Stimulated activated CD8-positive, alpha-beta memory T cell treated with anti-CD3 and anti-CD28 coated beads, Interleukin-7, amount 100 ng/mL, for 4 hours (primary cell): ENCODE data around the gene URAD.
"Not testable (repeated sequence)": the region's sequence is repeated elsewhere in the genome, so short reads cannot be mapped to it uniquely, and the experiment has no call there.

Experiments used
- DNase-seq, 2 donors: peaks; one replicate each; pipeline ENCODE4 v3.0.0-alpha.2; 2020; ENCODE audit warnings: low read depth in 2 of 2

Gene URAD, protein sequence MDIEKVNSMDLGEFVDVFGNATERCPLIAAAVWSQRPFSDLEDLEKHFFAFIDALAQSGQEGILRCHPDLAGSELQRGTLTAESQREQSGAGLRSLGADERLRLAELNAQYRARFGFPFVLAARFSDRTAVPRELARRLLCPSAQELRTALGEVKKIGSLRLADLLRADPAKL

DNA sequence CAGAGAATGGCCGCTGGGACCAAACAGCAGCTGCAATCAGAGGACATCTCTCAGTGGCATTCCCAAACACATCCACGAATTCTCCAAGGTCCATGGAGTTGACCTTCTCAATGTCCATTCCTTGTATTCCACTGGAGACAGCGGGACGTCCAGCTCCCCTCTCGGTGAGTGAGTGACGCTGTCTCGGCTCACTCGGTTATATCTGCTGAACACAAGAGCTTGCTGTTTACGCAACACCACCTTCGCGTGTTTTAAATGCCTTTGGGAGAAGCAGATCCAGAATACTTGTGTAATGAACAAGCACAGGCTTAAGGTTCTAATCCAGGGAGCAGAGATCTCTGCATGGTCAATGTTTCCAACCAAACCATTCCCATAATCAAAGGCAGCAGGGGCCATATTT is at the start of gene URAD:
Gene URAD (minus strand): TSS at position 174 of the 400 bp plus-strand sequence. CDS start 56 bp downstream, at position 118.
- no peak for DNase-seq

DNA sequence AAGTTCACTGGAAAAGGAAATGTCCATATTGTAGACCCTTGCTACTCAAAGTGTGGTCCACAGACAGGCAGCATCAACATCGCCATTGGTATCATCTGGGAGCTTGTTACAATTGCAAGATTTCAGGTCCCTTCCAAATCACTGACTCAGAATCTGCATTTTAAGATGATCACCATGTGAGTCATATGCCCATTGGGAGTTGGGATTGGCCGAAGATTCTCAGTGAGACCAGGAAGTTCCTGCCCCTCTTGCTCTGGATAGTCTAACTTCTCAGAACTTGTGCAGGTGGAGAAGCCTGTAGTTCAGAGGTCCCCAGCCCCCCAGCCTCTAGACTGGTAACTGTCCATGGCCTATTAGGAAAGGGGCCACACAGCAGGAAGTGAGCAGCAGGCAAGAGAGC is 48.9 kb upstream of the URAD start:
- DNase-seq, result no peak

DNA sequence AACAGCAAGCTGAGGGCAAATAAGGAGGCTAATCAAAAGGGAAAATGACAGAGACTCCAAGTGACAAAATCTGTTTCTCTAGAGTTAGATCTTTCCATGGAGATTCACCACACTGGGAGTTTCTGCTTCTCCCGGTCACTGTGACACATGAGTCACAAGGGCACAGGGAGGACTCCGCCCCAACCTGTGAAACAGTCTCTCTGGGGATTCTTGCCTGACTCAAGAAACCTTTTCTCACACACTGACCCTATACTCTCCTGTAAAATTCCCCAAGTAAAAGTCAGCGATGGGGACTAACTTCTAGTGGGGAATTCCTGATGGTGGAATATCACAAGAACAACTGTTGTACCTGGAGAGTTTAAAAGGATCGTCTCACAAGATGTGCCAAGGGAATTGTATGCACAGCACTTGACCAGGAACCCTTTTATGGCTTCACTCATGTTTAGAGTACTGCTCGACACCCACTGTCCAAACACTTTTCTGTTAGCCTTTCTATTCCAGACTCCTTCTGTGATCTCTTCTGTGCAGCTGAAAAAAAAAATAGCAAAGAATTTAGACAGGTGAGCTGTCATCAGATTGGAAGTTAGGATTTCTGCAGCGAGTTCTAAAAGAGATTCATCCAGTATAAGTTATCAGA is 46.8 kb upstream of the URAD start:
- DNase-seq, result no peak

DNA sequence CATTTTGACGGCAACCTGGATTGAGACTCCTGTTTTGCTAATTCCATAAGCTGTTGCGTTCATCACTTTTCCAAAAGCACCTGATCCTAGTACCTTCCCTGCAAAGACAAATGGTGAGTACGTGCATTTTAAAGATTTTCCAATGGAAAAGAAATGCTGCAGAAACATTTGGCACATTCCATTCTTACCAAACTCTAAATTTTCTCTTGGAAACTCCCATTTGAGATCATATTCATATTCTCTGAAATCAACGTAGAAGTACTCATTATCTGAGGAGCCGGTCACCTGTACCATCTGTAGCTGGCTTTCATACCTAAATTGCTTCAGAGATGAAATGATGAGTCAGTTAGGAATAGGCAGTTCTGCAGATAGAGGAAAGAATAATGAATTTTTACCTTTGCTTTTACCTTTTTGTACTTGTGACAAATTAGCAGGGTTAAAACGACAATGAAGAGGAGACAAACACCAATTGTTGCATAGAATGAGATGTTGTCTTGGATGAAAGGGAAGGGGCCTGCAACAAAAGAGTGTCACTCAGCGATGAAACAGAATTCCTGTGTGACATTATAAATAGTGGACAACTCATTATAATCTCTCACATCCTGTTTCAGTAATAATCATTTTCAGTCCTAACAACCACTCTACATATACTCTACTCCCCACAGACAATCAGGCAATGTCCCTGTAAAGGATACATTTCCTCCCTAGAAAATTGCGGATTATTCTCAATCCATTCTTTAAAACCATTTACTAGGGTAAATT is 45.6 kb upstream of the URAD start:
- DNase-seq, result no peak

DNA sequence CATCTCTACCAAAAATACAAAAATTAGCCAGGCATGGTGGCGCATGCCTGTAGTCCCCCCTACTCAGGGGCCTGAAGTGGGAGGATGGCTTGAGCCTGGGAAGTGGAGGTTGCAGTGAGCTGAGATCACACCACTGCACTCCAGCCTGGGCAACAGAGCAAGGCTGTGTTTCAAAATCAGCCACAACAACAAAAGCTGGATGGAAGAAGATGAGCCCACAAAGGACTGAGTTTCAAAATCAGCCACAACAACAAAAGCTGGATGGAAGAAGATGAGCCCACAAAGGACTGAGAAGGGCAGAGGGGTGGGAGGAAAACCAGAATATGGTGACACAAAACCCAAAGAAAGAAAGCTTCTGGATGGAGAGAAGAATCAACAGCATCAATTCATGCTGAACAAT is 43.9 kb upstream of the URAD start:
- not testable (repeated sequence) for DNase-seq

DNA sequence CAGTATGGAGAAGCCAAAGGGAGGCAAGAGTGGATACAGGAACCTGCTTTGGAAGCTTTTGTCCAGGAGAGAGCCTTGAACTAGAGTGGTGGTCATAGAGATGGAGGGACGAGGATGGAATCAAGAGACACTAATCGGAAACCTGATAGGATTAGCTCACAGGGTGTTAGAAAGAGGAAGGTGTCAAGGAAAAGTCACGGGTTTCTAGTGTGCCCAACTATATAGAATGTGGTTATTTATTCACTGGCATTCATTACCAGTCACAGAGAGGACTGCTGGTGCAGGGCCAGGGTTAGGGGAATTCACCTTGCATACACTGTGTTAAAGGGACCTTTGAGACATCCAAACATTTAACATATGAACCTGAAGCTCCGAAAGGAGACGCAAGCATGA is 43.4 kb upstream of the URAD start:
- DNase-seq, result no peak

DNA sequence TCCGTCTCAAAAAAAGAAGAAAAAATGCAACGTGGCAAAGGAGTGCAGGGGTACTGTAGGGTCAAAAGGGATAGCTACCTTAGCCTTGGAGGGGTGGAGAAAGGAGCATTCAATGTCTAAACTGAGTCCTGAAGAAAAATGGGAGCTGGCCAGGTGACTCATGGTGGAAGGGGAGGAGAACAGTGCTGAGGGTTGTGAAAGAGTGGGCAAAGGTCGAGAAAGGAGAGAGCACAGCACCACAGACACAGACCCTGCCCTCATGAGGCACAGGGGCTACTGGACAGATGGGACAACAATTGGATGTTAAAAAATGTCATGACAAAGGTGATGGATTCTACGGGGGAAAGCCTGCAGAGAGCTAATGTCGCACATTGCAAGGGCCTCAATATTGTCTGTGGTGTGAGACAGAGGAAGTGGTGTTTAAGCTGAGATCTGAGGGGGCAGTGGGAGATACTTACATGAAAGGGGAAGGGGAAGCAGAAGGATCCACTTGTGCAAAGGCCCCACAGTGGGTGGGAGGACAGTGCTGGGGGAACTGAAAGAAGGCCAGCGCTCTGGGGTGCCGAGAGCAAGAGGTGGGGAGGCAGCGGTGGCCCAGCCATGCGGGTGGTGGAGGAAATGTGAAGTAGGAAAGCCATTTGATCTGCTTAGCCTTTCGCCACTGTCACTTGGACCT is 42.9 kb upstream of the URAD start:
- no peak for DNase-seq

DNA sequence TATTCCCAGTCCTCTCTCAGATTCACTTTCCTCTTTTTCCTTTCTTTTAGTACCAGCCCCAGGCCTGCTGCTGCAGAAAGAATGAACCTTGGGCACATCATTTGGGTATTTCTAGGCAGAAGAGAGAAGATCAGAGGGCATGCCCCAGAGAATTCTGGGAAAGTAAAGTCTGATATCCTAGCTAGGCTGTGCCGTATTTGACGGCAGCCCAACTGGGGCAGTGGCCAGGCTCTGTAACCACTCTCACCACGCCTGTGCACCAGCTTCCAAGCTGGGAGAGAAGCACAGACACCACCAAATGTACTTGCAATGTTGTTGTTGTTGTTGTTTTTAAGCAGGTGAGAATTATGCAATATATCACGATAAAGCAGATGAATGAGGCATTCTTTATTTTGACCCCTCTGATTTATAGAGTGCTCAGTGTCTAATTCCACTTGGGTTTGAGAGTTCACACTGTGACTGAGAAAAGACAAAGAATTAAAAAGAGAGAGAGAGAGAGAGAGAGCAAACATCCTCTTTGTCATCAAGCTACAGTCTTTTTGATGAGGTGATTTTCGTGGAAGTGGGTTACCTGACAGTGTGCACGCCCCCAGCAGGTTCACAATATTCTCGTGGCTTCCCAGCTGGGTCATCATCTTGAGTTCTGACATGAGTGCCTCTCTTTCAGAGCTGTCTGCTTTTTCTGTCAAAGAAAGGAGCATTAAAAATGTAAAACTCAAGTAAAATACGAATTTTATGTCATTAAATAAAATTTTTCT is 39.3 kb upstream of the URAD start:
- no peak for DNase-seq

DNA sequence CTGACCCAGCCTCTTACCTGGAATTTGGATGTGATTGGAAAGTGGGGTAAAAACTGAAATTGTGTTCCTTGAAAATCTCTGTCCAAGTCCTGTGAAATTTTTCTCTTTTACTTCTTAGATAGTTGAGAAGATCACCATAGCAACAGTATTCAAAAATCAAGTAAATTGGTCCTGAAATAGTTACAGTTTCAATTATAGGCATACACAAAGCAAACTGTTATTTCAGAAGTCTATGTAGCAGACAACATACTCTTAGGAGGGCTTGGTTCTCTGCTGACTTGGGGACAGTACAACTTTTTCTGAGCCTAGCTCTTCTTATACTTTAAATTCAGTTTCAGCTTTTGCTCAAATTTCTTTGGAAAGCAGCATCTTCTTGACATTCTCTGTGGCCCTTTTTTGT is 38.6 kb upstream of the URAD start:
- no peak for DNase-seq

DNA sequence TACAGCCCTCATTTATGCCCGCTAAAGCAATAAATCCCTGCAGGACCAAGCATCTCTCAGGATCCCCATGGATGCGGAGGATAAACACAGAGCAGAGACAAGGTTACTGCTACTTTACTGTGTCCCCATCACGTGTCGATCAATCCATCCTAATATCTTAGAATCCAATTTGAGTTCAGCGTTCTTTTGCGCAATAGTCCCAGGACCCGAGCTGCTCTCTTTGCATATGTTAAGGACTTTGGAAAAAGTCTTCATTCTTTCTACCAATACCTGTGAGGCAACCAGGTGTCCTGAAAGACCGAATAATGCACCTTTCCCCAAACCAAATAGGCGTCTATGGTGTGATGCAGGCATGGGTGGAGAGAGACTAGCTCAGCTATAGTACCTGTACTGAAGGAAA is 38.0 kb upstream of the URAD start:
- DNase-seq, result no peak

DNA sequence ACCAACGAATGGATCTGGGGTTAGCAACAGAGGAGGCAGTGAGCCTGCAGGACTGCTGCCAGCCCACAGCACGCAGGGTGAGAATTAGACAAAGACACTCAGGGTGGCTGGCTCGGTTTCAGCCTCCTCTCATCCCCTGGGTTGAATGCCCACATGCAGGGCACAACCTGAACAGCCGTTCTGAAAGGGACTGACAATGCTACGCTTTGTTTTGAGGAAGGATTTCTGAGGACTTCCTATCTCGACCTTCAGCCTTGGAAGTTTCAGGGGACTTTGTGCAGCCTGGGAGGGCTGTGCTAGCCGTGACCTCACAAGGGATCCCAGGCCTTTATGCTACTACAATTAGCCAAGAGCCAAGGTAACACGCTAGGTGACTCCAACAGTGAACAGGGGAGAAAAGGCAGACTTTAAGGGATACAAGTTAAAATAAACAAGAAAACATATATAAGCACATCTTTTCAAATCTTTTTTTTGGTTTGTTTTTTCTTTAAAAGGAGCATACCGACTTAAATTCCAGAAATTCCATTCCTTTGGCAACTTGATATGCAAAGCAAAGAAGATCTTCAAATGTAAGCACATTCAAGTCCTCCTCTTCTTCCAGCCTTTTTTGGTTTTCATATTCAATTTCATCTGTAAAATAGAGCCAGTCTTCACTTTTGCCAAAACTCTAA is 34.5 kb upstream of the URAD start:
- no peak for DNase-seq

DNA sequence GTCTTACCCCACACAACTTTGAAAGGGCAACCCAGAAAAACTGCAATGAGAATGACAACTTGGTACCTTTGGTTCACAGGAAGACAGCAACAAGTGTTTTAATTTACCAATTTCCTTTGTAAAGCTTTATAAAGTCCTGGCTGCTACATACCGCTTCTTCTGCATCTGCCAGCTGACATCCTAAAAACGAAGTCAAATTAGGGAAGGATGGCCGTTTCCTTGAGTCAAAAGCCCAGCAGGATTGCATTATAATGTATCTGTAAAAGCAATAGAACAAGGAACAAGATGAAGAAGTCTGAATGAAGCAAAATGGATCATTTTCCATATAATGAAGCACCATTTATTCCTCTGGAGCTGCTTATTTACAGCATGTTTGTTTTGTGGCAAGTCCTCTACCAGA is 25.8 kb upstream of the URAD start:
- DNase-seq, result no peak

DNA sequence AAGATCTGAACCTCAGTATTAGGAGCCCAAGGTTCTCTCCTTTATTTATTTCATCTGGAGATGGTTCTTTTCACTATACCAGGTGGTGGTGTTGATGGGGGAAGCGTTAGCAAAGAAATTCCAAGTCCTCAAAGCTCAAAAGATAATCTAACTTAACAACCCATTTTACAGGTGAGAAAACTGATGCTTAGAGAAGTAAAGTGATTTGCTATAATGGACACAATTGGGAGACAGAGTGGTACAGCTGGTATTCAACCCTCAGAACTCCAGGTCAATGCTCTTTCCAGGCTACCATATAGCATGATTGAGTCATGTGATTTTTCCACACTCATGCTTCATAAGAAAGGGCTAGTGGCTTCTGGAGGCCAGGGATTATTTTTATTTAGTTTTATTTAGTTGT is 25.0 kb upstream of the URAD start:
- no peak for DNase-seq

DNA sequence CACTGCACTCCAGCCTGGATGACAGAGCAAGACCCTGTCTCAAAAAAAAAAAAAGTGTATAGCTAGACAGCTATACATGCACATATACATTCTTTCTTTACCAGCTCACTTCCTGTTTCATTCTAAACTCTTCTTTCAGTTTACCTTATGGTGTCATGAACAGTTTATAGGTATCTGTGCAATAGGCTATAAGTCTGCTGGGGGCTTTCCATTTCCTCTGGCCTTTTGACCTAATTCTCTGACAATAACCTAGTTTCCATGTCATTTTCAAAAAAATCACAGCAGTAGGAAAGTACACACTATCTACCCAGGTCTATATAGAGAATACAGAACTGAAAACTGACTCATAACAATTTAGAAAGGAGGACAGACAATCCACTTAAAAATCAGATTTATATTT is 24.4 kb upstream of the URAD start:
- DNase-seq, result no peak

DNA sequence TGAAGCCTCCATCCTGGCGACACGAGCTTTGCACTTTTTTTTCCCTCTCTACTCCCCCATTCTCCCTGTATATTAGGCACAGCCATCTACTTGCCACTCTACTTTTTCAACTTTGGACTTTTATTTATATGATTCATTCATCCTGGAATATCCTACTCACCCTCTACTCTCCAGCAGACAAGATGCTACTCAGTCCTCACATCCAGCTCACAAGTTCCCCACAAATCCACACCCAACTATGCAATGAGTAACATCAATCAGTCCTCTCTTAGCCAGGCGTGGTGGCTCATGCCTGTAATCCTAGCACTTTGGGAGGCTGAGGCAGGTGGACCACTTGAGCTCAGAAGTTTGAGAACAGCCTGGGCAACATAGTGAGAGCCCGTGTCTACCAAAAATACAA is 23.9 kb upstream of the URAD start:
- no peak for DNase-seq

DNA sequence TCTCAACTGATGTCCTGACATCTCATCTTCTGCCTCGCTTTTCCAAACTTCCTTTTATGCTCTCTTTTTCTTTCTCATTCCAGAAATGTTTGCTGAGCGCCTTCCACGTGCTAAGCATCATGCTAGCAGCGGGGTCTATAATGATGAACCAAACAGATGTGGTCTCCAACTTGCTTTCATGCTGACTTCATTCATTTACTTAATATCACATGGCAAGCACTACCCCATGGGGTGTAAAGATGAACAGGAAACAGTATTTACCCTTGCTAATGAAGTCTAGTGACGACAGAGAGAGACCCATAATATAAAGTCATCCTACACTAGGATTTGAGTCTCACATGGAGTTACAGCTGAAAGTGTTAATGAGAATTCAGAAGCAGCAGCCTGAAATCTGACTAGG is 21.6 kb upstream of the URAD start:
- DNase-seq, result no peak

DNA sequence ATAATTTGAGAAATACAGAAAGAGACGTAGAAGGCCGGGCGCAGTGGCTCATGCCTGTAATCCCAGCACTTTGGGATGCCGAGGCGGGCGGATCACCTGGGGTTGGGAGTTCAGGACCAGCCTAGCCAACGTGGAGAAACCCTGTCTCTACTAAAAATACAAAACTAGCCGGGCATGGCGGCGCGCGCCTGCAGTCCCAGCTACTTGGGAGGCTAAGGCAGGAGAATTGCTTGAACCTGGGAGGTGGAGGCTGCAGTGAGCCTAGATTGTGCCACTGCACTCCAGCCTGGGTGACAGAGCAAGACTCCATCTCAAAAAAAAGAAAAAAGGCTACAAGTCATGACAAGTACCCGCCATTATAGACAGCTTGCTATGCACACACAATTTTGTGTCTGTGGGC is 16.5 kb upstream of the URAD start:
- DNase-seq, result not testable (repeated sequence)

DNA sequence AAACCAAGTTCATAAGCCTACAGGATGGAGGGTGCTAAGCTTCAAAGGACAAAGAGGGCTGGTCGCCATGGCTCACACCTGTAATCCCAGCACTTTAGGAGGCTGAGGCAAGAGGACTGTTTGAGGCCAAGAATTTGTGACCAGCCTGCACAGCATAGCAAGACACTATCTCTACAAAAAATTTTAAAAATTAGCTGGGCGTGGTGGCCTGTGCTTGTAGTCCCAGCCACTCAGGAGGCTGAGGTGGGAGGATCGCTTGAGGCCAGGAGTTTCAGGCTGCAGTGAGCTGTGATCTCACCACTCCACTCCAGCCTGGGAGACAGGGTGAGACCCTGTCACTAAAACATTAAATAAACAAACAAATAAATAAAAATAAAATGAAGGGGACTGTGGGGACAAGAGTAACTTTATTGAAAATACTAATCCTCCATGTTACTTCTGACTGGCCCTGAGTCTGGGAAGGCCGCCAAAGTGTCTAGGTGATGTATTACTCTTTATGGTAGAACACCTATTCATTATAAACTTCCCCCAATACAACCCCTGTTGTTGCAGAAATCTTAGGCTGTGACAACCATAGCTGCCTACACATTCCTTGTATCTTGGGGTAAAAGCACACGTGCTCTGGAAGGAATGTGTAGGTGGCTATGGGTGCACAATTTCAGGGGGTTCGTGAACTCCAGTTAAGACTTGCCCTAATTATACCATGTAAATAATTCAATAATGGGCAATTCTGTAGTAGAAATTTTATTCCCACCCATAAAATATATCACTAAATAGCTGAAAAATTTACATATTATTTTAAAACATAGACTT is 14.6 kb upstream of the URAD start:
- DNase-seq, result no peak

DNA sequence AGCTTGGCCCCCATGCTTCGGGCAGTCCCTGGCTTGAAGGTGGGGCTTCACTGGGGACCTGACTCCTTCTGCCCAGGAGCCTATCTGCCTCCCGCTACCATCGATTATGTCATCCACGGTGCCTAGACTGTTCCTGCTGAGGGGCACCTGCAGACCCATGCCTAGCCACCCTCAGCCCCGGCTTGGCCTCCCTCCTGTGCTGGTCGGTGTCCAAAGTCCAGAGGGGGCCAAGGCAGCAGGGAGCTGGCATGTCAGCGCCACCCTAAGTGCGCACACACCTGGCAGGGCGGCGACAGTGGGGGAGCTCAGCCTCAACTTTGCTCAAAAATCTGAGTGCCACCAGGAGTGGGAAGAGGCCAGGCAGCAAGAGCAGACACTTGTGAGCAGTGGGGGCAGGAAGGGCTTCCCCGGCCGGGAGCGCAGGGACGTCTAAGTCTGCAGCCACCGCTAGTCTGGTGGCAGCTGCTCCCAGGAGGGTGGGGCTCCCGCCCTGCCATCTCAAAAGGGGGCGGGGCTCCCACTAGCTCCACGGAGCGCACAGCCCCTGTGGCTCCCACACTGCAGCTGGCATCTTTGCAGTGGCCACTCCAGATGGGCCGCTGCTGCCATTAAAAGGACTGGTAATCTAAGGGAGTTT is 13.5 kb upstream of the URAD start:
- DNase-seq, result no peak

DNA sequence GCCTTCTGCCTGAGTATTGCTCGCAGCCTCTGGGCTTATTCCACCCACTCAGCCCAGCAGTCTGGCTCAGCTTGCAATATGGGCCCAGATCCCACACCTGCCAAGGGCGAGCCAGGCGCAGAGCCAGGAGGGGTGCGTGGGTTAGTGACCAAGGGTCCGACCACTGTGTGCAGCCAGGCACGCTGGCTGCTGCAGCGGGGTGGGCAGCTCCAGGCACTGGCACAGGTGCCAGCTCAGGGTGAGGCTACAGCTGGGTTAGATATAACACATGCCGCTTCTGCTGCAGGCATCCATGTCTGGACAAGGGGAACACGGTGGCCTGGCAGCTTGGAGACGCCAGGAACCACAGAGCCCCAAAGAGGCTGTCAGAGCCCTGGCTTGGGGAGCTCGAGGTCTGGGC is 12.6 kb upstream of the URAD start:
- DNase-seq, result no peak
